Epithelial cell of prostate (primary cell): ENCODE measurements around the gene VSIG2.

Experiments used
- DNase-seq: peaks from one replicate; pipeline ENCODE4 v3.0.0-alpha.2; 2011; ENCODE audit warnings: low read depth, low spot score
- H3K27ac ChIP-seq: fragments of 450-650 bp; 2 replicates; pipeline ENCODE4 v1.5.1; 2017; ENCODE audit warnings: mild to moderate bottlenecking

The VSIG2 gene

DNA sequence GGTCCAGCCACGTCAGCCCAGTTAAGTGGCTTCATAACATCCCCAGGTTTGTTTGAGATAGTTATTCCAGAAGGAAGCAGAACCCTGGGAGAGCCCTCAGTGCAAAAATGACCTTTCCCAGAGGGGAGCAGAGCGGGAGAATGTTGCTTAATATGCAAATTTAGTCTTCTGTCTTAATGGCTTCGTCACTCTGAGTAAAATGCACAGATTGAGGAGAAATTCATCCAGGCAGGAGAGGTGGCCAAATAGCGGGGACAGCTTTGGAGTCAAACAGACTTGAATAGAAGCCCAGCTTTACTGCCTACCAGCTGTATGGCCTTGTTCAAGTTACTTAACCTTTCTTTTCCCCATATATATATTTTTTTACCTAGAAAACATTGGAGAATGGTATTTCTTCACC, 24.6 kb downstream of the VSIG2 start:
- H3K27ac ChIP-seq = no peak overlapping the region
- DNase-seq = no peak

DNA sequence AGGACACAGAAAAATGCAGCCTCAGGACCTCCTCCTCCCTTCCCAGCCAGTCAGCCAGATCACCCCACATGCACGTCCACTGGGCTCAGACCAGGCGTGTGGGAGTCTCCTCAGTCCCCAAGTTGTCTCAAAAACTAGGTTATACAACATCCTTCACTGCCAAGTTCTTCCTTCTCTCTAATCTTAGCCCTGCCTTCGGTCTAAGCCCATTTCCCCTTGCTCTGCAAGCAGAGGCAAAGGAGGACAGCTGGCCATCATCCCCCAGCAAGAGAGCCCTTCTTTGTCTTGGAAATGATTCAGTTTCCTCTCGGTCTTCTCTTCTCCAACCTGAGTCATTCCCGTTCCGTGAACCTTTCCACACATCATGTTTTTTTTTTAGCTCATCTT, 26.3 kb downstream of the VSIG2 start:
- DNase-seq = peak; percentile 14

DNA sequence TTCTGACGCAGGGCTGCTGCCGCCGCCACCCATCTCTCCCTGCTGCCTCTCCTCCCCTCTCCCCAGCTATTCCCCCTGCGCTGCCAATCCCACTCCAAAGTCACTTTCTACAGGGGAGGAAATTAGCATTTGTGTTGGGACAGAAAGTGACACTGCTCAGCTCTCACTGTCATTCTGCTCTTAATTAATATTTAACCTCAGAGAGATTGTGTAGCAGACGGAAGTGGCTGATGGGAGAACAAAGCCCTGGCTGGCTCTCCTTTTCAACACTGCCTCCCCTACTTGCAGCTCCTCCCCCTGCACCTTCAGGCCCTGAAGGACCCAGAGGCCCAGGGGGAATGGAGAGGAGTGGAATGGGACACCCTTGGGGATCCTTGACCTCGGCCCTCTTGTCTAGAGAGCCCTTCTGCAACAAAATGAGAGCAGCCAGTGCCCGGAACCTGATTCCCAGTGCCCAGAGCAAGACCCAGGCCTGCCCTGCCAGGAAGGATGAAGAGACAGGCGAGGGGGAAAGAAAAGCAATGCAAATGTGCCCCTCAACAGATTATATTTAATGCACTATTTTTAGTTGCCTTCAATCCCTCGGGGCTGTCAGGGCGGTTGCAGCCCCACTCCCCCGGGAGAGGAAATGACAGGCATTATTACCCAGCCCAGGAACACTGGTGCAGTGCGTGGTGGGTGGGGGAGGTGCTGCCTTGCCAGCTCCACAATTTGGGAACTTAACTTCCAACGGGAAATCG, 26.9 kb downstream of the VSIG2 start:
- H3K27ac ChIP-seq = no peak overlapping the region
- no peak for DNase-seq

More for the DNA sequence above, 26.3 kb downstream of the VSIG2 start:
- no peak overlapping the region for H3K27ac ChIP-seq

DNA sequence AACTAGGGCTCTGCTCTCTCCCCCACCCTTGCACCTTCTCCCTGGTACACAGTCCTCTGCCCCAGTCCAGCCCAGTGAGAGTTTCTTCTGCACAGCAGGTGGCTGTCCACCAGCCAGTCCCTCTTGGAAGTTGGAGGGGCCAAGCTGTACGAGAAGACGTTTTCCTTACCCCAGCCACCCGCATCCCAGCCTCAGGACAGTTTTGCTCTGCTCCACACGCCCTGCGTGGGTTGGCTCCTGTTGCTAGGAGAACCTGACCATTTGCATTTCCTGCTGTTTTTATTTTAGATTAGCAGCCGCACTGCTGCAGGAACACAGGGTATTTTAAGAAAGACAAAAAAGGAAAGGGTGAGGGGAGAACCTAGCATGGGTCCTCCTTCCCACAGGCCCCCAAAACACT, 29.9 kb downstream of the VSIG2 start:
- no peak overlapping the region for H3K27ac ChIP-seq
- no peak for DNase-seq

DNA sequence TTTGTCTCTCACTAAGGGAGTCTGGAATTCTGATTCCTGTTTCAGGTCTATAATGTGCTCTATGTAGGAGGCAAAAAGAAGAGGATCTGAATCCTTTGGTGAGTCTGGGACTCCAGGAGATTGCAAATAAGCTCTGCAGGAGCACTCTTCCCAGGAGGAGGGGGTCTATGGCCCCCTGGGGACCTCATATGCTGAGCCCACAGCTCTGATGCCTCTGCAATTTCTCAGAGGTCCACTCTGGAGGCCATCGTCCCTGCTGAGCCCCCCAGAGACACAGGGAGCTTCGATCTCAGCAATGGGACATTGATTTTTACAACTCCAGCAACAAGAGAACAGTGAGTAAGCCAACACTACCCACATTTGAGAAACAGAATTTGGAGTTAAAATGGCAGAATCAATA, 32.5 kb downstream of the VSIG2 start:
- H3K27ac ChIP-seq = no peak overlapping the region
- DNase-seq = no peak

DNA sequence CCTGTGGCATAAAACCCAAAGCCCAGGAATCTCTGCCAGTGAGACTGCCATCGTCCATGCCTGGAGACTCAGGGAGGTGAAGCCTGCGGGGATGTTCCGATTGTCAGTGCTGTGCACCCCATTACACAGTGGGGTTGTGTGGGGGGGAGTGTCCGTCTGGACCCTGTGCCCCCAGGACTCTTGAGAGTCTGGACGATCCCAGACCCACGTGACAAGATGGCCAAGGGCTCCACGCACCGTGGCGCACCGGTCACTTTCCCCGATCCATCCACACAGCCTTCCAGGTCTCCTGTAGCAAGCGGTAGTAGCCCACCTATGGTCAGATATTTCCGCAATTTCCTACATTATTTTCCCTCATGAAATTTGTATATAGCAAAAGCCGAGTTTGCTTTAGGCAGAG, 33.3 kb downstream of the VSIG2 start:
- no peak overlapping the region for H3K27ac ChIP-seq
- no peak for DNase-seq

DNA sequence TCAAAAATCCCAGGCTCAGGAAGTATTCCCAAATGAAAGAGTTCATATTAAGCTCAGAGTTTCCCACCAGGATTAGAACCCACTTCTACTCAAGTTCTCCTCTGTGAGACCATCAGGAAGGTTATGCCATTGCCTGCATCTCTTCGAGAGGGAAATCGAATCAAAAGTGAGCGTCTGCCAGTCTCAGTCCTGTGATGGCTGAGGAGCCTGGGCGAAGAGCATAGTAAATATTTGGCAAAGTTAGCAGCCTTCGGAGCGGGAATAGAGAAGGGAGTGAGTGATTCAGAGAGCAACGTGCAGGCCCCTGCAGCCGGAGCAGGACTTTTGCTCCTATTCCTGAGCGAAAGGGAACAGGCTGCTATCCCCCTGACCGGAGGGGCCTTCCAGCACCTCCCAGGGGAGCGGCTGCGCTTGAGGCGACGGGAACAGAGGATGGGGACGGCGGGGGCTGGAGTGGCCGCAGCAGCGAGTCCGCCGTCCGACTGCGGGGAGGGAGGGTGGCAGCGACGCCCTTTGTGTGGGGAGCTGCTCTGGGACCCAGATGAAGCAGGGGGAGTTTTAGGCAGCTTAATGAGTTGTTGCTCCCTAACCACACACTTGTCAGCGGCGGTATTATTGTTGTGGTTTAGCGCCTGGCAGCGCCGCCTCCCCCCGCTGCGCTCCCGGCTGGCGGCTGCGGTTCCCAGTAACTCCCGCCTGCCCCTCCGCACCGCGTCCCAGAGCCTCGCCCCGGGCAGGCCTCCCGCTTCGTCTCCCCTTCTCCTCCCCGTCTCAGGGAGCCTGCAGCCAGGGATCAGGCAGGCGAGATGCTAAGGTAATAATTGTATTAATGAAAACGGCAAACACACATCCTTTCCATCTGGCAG, 34.0 kb downstream of the VSIG2 start:
- DNase-seq = no peak
- no peak overlapping the region for H3K27ac ChIP-seq

DNA sequence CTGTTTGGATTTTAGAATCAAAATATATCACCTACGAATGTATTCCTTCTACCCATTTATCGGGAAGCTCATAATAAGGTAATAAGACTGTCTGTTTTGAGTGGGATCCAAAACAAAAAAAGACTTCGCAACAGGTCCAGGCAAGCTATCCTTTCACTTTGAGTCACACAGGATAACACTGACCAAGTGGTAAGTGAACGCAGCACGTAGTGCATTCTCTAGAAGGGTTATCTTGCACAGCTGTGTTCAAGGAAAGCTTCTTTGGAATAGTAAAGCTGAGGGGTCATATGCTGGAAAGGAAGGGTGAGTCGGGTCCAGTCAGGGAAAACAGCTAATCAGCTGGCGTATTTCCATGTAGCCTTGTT, 34.7 kb downstream of the VSIG2 start:
- peak overlapping the region; percentile 14 for H3K27ac ChIP-seq
- peak; percentile 39 for DNase-seq

DNA sequence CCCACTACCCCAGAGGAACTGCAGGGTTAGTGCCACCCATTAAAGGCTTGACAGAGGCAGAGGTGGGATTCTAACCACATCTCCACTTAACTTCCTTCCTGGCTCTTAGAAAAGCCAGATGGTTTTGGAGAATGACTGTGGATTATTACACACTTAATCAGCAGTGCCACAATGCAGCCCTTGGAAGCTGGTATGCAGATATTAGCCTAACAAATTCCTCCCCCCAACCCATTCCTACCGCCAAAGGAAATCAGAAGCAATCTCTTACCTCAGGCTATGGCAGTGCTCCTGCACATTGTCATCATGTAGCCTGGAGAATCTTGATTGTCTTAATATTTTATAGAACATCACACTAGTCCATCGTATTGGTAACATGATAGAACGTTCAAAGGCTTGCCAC, 35.5 kb downstream of the VSIG2 start:
- DNase-seq = no peak
- peak overlapping the region; percentile 14 for H3K27ac ChIP-seq

DNA sequence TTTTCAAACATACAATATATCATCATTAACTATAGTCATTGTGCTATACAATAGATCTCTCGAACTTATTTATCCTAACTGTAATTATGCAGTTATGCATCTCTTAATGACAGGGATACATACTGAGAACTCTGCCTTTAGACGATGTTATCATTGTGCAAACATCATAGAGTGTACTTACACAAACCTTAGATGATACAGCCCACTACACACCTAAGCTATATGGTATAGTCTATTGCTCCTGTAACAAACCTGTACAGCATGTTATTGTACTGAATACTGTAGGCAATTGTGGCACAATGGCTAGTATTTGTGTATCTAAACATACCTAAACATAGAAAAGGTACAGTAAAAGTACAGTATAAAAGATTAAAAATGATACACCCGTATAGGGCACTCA, 39.7 kb downstream of the VSIG2 start:
- no peak overlapping the region for H3K27ac ChIP-seq
- no peak for DNase-seq

DNA sequence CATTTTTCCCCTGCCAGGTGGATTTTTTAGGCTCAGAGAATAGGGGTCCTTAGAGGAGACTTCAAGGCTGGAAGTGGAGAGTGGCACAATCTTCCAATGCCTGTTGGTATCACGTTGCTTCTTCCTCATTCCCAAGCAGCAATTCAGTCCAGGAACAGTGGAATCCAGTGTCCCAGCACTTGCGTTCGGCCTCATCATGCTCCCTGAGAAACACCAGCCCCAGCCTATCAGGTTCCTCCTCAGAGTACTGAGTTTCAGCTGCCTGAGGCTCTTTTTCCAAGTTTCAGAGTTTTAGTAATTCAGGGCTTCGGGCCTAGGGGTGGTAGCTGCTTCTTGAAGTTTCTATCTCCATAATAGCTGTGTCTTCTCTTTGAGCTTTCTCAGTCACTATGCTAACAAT, 44.2 kb downstream of the VSIG2 start:
- H3K27ac ChIP-seq = no peak overlapping the region
- no peak for DNase-seq

DNA sequence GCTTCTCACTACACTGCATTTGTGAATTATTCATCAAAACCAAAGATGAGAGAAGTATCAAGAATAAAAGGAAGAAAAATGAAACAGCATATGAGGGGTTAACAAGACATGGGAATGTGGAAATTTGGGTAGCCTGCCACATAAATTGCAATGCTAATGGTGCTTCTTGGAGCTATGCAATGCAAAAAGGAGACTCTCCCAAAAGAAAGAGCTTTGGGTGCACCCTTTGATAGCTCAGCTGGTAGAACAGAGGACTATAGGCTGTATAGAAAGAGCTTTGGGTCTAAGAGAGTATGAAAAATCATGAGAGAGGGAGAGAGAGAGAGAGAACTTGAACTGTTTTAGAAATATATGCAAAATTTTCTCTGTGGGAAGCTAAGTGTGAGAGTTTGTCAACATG, 52.0 kb downstream of the VSIG2 start:
- DNase-seq = no peak
- no peak overlapping the region for H3K27ac ChIP-seq

DNA sequence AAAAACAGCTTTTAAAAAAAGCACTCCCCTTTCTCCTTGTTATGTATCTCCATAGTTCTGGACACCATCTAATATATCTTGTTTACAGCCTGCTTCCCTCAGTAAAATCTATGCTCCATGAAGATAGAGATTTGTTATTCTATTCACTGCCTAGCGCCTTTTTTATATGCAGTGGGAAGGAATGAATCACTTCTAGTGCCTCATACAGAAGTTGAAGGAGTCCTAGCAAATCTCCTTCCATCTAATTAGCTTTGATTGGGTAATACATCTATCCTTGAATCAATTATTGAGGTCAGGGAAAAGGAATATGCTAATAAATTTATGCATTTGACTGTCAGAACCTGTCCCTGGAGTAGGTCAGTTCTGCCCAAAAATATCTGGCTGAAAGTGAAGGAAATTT, 52.5 kb downstream of the VSIG2 start:
- no peak overlapping the region for H3K27ac ChIP-seq
- no peak for DNase-seq
